HG03108 (cell line): ENCODE results near the gene USP4.
"Not testable (repeated sequence)": the region's sequence is repeated elsewhere in the genome, so short reads cannot be mapped to it uniquely, and the experiment has no call there.

Experiments used
- ATAC-seq: cut with Tn5 transposase; IDR thresholded peaks from one replicate; pipeline ENCODE4 v1.9.1; 2021; ENCODE audit warnings: moderate library complexity; ENCODE audit not compliant: unreplicated experiment

USP4 gene

DNA sequence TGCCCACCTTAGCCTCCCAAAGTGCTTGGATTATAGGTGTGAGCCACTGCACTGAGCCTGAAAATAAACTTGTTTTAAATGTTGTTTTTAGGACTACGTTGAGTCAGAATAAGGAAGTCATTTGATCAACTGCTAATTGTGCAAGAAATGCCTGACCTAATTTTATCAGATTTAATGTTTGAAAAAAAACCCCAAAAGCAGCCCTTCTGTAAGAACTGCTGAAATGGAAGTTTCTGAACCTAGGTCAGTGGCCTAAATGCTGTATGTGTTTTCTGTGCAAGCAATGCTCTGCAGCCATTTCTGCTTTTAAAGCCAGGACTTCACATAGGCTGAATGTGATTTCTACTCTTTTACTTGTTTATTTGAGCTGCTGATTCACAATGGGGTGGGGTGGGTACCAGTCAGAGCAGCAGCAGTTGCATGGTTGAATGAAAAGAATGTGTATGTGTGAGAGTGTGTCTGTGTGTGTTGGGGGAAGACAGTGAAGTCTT, 11.7 kb upstream of the USP4 start:
- no peak for ATAC-seq

GRCh38 chr3:49349348-49350114, 9.7 kb upstream of the USP4 start:
- ATAC-seq, result no peak

DNA sequence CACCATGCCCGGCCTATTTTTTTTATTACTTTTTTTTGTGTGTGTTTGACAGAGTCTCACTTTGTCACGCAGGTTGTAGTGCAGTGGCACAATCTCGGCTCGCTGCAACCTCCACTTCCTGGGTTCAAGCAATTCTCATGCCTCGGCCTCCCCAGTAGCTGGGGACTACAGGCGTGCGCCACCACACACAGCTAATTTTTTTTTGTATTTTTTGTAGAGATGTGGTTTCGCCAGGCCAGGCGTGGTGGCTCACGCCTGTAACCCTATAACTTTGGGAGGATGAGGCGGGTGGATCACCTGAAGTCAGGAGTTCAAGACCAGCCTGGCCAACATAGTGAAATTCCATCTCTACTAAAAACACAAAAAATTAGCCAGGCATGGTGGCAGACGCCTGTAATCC, 8.5 kb upstream of the USP4 start:
- not testable (repeated sequence) for ATAC-seq

- no peak for ATAC-seq
Observed at GRCh38 chr3:49346797-49347251, 7.0 kb upstream of the USP4 start.

DNA sequence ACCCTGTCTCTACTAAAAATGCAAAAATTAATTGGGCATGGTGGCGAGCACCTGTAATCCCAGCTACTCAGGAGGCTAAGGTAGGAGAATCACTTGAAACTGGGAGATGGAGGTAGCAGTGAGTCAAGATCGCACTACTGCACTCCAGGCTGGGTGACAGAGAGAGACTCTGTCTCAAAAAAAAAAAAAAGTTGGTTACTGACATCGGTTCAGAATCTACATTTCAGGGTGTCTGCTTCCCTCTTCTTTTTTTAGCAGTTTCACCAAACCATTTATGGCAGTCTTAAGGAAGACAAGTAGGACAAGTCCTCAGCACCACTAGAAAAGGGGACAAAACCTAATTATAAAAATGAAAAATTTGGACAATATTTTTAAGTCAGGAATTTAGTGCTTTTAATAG, 3.3 kb upstream of the USP4 start:
- ATAC-seq, result no peak

GRCh38 chr3:49341996-49342395, 2.1 kb upstream of the USP4 start:
- no peak for ATAC-seq

DNA sequence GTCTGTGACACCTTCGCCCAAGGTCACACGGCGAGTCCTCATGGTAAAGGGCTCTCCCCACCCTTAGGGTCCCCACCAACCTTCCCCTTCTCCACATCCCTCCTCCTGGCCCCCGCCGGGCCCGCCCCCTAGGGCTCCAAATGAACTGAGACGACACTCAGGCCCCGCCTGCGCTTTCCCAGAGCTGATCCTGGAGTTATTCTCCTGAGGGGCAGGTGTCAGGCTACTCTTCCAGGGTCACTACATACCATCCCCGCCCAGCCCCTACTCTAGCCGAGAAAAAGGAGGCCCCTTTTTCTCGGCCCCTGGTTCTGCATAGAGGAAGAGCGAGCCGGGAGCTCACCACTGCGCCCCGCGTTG, 292 bp downstream of the USP4 start:
- peak; percentile 3 for ATAC-seq

DNA sequence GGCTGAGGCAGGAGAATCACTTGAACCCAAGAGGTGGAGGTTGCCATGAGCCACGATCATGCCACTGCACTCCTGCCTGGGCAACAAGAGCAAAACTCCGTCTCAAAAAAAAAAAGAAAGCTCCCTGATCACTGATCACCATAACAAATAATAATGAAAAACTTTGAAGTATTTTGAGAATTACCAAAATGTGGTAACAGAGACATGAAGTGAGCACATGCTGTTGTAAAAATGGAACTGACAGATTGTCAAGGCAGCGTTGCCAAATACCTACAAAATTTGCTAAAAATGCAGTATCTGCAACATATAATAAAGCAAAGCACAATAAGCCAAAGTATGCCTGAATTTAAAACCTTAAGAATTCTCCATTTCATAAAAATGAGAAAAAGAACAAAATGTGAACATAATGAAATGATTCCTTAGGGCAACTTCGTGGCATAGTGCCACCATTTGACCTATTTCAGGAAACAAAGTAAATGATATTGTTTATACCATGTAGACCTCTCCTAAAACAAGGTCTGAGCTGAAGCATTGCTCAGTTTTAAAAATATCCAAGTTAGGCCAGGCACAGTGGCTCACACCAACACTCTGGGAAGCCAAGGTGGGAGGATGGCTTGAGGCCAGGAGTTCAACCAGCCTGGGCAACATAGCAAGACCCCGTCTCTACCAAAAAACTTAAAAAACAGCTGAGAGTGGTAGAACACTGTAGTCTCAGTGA, 5.8 kb downstream of the USP4 start:
- no peak for ATAC-seq

GRCh38 chr3:49333091-49333490, 6.8 kb downstream of the USP4 start:
- no peak for ATAC-seq

DNA sequence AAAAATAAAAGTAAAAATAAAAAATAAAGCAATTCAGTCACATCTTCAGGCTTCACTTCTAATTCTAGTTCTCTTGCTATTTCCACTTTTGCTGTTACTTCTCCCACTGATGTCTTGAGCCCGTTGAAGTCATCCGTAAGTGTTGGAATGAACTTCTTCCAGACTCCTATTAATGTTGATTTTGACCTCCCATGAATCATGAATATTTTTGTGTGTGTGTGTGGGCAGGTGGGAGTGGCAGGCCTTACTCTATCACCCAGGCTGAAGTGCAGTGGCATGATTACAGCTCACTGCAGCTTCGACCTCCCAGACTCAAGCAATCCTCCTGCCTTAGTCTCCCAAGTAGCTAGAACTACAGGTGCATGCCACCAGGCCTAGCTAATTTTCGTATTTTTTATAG, 10.7 kb downstream of the USP4 start:
- ATAC-seq, result no peak

DNA sequence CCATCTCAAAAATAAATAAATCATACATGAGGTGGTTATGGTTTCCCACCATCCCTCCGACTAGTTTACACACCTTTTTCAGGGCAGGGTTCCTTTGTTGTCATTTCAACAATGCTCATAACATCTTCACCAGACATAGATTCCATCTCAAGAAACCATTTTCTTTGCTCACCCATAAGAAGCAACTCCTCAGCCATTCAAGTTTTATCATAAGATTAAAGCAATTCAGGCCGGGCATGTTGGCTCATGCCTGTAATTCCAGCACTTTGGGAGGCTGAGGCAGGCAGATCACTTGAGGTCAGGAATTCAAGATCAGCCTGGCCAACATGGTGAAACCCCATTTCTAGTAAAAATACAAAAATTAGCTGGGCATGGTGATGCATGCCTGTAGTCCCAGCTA, 11.5 kb downstream of the USP4 start:
- ATAC-seq, result not testable (repeated sequence)

DNA sequence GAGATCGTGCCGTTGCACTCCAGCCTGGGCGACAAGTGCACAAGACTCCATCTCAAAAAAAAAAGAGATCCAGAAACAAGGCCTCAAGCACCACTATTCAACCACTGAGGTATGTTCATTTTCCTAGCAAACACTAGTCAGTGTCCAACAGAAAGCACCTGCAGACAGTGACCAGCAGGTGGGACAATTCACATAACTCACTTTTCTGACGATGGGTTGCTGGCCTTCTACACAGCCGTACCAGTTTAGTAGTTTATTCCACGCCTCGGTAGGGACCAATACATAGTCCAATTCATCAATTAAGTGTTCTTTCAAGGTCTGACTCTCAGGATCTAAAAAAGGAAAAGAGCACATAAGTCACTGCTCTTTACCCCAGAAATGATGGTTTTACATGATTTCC, 12.4 kb downstream of the USP4 start:
- no peak for ATAC-seq

- no peak for ATAC-seq
Observed at GRCh38 chr3:49324768-49325167, 15.1 kb downstream of the USP4 start.

DNA sequence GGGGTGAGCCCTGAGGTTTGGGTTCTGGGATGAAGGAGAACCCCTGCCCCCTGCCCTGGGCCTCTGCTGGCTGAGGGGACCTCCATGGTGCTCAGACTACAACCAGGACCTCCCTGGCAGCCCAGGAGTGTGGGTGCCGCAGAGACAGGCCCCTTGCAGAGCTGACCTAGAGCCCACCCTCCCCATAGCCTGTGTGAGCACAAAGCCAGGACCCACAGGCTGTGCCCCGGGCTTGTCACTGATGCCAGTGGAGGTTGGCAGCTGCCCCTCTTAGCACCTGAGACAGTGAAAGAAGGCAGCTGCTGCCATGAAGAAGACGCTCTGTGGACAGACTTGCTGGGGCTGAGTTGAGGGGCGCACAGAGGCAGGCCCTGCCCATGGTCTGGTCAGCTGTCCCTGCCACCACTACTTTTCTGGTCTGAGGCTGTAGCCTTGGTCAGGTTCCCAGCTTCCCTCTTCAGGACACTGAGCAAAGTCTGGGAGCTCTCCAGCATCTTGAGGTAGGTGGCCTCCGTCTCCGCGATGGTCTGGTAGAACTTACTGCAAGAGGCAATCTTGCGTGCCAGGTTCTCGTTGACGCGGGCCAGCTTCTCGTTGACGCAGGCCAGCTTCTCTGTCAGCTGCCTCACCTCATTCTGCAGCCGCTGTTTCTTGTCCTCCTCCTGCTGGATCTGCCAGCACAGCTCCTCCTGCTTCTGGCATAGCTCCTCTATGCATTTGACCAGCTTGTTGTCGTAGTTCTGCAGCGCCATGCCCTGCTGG, 23.0 kb downstream of the USP4 start:
- no peak for ATAC-seq

GRCh38 chr3:49313896-49314688, 25.8 kb downstream of the USP4 start:
- ATAC-seq, result no peak

DNA sequence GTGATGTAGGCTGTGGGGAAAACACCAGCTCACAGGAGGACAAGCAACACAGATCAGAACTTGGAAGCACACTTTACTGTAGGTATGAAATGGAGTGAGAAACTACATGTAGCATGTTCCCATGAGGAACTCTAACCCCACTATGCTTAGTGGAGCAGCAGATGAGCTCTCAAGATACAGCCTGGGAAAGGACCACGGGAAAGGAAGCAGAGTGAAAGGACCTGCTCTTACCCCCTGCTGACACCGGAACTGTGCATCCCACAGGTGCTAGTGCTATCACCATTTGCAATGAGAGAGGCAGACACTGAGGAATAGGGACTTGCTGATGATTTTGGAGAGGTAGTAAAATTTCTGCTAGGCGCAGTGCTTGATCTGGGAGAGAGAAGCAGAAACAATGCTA, 28.6 kb downstream of the USP4 start:
- ATAC-seq, result no peak

GRCh38 chr3:49310677-49311076, 29.2 kb downstream of the USP4 start:
- no peak for ATAC-seq

DNA sequence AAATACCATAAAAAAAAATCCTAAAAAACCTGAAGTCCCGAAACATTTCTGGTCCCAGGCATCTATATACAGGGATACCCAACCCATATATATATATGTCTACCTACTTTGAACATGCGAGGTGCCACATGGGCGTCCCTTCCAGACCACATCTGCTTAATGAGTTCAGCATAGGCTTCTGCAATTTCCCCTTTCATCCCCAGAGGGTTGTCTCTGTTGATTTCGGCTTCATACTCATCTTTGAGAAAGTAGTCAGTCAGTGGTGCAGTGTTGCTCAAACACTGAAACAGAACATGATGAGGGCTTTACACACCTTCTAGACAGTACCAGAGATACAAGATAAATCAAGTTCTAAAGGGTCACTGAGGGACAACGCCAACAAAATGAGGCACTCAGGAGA, 34.2 kb downstream of the USP4 start:
- ATAC-seq, result no peak

DNA sequence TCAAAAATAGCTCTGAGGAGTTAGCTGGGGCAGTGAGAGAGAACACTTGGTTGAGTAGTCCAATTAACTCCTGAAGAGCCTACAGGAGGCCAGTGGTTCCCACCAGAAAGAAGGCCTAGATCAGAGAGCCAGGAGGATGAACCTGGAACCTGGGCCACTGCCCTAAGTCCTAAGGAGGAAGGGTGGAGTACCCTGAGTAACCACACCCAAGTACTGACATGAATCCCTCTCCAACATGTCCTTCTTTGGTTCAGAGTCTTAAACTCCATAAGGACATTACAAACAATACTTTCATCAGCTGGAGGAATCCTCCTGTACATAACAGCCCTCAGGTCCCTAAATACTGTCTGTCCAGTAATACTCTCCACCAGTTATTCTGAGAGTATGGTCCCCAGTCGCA, 37.2 kb downstream of the USP4 start:
- ATAC-seq, result no peak

DNA sequence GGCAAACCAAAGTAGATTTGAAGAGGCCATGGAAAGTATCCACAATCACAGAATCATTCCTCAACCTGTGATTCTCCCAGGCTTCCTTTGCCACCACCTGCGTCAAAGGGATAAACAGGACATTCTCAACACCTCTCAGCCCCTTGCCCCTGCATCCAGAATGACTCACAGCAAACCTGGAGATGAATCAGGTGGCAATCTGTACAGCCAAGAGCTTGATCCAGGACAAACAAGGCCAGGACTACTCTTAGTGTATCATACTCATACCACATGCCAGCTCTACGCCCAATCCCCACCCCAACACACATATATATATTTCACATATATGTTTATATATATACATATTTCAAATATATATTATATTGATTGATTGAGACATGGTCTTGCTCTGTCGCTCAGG, 39.3 kb downstream of the USP4 start:
- ATAC-seq, result no peak

DNA sequence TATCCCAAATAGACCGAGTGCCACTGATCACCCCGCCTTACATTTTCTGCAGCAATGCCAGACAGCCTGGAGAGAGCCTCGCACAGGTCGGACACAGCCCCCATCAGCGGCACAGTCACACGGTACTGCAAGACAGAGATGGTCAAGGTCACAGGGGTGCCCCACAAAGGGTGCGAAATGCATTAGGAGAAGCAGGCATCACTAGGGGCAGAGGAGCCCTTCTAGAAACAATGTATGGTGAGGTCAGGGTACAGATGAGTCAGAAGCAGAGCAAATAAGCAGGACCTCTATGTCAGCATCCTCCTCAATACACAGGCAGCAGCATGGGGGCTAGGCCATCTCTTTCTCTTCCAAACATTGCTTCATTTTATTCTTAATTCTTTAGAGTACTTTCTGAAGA, 41.3 kb downstream of the USP4 start:
- ATAC-seq, result no peak
